Limb (tissue), 2 donors: ENCODE results near the gene FAF1.

ENCODE experiments used
- DNase-seq, 2 donors: peaks; one replicate each; pipeline ENCODE4 v3.0.0-alpha.2; 2016; ENCODE audit errors: extremely low spot score in 2 of 2

The FAF1 gene

DNA sequence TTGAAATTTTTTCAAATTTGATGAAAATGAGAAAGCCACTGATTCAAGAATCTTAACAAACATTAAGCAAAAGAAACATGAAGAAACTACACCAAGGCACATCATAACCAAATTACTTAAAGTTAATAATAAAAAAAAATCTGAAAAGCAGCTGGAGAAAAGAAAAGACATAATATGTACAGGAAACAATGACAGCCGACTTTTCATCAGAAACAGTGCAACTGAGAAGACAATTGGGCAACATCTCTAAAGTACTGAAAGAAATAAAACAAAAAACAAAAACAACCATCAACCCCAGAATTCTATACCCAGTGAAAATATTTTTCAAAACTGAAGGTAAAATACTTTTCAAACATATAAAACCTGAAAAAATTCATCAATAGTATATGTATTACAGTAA is 463.1 kb downstream of the FAF1 start:
- DNase-seq = no peak

DNA sequence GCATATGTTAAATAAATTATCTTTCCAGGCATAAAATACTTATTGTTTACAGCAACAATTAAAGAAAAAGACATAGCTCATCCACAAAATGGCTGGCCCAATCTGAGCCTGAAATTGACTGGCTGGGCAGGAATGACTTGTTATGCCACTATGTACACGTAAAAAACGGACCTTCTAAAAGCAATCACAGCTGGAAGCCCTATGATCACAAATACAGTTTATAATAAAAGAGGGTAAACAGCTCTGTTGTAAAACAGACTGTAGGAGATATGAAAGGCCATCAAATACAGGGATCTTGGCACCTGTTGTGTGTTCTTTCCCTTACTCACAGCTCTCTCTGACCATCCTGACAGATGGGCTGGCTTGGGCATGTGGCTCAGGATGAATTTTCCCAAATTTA is 466.4 kb downstream of the FAF1 start:
- DNase-seq = no peak

DNA sequence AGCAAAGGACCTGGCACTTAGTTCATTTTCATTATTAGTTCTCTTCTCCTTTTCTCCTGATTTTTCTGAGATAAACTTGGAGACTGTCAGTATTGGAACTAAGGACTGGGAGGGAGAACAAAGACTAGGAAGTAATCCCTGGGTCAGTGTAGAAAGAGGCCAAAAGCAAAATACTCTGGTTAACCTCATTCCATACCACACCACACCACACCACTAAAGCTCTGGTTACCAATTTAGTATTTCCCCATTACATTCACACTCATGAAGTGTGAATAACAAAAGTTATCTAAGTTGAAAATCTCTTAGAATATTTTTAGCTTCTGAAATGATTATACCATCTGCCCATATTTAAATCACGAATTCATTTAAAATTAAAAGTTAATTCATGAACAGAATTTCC is 467.9 kb downstream of the FAF1 start:
- no peak for DNase-seq

DNA sequence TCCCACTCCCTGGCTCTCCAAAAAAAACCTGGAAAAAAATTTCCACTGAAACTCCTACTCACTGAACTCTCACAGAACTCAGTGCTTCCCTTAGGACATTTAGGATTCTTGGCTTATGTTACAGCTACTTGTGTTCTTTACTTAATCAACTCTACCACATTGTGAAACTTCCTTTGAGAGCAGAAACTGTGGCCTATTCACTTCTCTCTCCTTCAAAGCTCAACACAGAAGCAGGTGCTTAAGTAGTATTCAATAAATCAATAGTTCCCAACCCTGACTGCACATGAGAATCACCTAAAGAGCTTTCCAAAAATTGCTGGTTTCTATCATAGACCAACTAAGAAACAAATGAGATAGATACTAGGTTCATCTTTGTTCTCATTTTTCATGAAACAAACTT is 468.9 kb downstream of the FAF1 start:
- no peak for DNase-seq

DNA sequence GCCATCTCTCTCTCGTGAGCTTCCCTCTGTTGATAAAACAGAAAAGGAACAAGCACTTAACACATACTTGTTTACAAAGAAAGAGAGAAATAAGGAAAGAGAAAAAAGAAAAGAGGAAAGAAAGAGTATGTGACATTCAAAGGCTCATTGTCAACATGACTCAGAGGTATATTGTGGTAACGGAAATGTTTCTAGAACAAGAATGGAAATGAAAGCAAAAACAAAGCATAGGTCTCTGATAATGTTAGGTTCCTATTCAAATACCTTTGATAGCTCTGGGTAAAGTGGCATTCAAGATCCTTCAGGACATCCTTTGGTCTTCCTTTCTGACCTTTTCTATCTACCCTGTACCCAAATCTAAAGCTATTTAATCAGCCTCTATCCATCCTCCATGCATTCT is 469.4 kb downstream of the FAF1 start:
- DNase-seq = no peak

DNA sequence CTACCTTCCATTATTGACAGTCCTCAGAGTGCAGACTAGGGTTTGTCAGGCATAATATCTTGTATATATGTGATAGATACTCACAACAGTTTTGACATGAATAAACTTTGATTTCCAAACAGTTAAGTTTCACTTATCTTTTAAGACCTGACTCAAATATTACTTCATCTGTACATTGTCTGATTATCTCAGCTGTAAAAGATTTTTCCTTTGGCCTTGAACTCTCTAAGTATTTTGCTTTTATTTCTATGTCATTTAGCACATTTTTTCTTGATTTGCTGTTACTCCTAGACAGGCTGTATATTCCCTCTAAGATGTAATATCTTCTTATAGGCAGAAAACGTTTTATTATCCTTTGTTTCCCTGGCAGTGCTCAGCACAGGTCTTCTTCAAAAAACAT is 471.2 kb downstream of the FAF1 start:
- no peak for DNase-seq

DNA sequence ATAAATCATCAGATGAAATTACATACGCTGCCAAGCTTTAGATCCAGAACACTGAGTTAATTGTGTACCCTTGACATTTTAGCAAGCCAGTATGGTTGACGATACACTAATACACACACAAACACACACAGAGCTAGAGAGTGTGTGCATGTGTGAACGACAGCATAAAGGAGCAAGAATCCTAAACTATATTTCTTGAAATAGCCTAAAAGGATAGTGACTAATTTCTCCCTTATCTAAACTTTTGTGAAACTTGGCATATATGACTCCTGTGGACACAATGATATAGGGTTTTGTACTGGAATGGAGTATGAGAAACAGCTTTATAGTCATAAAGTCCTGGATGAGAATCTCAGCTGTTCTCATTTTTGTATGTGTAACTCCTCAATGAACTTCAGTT is 471.7 kb downstream of the FAF1 start:
- no peak for DNase-seq

DNA sequence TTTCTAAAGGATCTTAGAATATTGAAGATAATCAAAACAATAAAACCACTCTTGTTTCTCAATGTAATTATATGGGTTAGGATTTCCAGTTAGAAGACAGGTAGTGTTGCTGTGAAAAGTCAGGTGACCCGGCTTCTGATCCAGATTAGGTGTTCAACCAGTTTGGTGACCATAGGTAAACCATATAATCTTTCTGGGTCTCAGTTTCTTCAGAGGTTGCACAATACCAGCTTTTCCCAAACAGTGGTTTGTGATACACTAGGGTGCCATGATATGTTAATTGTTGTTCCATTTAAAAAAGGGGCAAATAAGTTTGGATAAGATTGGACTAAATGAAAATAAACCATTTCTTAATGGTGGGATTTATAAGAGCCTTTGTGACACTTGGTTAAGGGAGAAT is 472.3 kb downstream of the FAF1 start:
- no peak for DNase-seq

DNA sequence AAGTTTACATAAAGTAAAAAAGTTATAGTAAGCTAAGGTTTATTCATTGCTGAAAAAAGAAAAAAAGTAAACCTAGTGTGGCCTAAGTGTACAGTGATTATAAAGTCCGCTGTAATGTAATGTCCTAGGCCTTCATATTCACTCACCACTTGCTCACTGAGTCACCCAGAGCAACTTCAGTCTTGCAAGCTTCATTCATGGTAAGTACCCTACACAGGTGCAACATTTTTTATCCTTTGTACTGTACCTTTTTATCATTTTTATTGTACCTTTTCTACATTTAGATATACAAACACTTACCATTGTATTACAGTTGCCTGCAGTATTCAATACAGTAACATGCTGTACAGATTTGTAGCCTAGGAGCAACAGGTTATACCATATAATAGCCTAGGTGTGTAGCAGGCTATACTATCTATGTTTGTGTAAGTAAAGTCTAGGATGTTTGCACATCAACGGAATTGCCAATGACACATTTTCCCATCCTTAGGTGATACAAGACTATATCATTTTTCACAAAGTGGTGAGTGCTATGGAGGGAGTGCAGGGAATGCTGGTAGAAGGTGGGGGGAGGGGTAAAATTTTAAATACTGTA is 478.8 kb downstream of the FAF1 start:
- no peak for DNase-seq

DNA sequence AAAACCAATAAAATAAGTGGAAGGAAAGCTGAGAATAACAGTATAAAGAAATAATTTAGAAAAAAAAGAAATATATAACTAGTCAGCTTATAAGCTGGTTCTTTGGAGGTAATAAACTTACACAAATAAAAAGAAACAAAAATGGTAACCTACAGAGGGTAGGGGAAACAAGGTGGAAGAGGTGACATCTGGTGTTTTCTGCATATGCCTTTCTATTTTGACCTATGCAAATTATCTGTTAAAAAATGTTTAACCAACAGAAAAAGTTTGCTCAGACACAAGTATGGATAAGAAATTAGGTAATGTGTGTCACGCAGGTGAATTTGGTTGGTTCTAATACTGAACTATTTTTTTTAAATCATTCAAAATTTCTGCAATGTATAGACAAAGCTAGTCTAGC is 483.3 kb downstream of the FAF1 start:
- no peak for DNase-seq

DNA sequence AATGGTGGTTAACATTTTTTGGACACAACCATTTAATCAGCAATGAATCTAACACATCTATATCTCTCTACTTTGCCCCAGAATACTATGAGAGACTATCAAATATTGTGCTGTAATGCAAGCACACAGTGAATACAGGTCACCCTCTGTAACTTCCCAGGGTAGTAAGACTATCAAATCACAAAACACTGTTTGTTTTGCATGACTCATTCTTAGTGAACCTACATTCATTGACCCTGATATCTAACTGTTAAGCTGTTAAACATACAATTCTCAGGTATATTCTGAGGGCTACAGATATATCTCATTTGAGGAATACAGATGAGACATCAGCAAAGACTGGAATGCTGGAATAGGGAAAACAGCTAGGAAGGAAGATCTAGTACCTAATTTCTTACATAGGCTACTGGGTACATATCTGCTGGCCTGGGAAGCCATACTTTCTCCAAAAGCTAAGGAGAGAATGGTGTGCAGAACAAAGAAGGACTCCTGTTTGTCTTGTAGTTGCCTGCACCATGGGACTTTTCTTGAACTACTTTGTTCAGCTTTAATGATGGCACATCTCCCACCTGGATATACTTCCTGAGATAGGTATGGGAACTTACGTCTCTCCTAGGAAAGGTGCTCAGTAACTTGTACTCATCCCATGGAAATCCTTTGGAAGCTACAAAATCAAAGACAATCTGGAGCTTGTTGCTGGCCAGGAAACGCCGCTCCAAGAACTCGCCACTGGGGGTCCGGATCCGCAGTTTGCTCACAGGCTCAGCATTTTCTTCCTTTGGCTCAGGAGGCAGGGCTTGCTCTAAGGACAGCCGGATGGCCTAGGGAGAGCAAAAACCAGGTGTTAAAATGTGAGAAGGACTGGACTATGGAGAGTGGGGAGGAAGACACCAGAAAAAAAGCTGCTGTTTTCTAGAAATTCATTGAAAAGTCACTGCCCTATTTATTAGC is 484.9 kb downstream of the FAF1 start:
- no peak for DNase-seq

DNA sequence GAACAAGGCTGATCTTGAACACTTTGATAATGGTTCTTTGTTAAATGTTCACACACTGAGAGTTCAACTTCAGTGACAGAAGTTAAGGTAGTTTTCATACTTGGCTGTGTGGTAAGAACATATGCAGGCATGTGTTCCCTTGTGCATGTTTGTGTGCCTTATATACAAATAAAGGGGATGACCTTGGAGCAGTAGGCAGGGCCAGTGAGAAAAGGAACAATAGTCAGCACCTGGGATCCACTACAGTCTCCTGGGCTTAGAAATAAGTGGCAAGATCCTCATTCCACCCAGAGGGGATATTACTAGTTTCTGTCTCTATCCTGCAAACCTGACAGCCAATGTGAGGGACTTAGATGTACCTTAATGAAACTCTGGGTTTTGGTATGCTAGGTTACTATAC is 486.6 kb downstream of the FAF1 start:
- no peak for DNase-seq

DNA sequence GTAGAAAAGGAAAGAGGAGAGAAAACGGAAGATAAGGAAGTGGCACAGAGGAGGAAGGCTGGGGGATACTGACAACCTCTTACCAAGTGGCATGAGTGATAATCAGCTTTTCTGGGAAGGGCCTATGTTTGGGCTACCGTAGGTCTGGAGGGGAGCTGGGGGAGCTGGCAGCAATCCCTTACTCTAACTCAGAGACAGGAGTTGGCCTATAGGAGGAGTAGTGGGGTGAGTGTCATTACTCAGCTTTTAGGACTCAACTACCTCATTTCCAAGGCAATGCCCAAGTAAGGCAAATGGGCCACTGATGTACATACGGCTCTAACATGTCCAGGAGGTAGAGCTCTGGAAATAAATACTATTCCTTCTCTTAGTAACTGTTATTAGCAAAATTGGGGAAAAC is 488.1 kb downstream of the FAF1 start:
- no peak for DNase-seq

DNA sequence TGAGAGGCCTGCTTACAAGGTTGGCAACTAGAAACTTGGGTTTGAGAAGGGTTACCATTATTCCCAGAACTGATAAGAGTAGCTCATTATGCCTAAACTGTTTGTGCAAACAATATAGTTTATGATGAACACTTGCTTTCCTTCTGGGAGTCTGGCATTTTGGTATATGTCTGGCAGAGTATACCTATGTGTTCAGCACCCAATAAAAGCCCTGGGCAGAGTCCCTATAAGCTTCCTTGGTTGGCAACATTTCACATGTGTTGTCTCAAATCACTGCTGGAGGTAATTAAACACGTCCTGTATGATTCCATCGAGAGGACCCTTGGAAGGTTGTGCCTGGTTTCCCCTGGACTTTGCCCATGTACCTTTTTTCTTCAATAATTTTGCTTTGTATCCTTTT is 497.1 kb downstream of the FAF1 start:
- DNase-seq = no peak

DNA sequence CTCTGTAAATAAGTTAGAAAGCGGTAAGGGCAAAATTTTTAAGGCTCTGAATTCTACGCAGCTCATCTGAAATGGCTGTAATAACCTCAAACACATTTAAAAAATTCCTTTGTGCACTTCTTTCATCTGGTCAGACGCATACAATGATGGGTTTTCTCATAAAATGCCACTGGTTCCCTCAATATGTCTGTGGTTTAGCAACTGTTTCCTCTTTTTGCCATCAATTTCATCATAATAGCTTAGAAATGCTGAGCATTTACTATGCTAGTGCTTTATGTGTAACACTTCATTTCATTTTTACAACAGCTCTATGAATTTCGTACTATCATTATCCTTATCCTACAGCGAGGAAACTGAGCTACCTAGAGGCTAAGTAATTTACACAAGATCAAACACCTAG is 501.6 kb downstream of the FAF1 start:
- no peak for DNase-seq

DNA sequence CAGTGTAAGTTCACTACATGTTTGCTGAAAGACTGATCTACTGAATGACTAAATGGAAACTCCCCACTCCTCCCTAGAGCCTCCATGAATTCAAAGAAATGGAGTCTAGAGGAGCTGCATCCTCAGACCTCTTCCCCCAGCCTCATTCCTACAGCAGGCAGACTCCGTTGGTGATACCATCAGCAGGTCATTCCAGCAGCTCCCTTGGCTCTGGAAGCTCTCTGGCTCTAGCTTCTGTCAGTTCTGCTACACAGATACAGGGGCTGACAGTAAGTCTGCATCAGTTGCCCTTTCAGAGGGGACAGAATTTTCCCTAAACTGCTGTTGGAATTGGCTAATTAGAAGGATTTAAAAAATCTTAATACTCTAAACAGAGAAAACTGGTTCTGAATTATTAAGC is 505.2 kb downstream of the FAF1 start:
- DNase-seq = no peak

DNA sequence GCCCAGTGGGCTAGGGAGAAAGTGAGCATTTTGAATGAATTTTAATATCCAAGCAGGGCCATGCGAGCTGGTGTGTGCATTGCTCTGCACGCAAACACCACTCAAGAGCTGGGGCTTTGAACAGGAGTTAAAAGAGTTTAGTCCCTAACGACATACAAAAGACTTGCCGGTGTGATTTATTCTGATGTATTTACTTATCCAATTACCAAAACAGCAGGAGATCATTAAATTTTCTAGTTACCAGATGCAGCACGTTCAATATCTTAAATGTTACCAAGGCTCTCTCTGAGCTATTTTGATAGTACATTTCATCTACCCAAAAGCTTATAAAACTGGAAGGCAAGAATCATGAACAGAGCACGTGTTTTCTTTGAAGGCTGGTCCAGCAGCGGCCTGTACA is 506.8 kb downstream of the FAF1 start:
- no peak for DNase-seq

DNA sequence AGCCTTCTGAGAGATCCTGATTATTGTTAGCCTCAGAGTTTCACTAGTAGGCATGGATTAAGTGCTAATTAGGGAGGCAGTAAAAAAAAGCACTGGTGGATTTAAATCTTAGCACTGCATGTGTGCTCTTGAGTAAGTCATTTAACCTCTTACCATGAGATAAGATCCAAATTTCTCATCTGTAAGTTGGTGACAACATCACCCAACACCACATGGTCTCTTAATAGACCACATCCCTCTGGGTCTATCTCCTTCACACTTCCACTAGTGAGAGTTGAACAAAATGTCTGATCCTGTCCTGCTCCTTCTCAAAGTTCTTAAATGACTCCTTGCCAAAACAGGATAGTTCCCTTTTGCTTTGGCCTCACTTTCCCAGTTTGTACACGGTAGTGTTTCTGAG is 507.4 kb downstream of the FAF1 start:
- no peak for DNase-seq

DNA sequence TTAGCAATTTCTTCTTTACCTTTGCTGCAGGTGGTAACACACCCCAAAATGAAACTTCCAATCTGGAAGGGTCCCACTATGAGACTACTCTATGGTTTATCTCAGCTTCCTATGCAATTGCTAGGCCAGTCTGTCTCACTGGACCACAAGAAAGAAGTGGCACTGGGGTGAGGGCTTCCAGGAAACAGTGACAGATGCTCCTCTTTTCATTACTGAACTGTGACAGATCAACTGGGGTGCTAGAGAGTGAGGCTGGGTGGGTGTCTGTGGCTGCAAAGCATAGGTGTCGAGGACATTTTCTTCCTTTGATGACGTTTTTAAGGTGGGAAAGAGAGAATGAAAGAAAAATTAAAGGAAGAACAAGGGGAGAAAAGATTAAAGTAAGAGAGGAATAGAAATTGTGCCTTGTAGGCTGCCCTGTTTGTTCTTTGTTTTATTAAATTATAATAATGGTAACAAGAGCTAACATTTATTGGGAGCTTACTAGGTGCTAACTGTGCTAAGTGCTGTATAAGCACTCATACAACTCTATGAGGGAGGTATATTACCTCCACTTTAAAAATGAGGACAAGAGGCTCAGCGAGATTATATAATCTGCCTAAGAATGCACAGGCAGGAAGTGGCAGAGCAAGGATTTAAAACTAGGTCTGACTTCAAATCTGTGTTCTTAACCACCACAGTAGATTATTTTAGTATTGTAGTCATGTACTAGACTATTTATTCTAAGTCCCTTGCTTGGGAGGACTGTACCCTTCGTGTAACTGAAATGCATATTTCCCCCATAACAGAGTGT is 509.0 kb downstream of the FAF1 start:
- DNase-seq = no peak

DNA sequence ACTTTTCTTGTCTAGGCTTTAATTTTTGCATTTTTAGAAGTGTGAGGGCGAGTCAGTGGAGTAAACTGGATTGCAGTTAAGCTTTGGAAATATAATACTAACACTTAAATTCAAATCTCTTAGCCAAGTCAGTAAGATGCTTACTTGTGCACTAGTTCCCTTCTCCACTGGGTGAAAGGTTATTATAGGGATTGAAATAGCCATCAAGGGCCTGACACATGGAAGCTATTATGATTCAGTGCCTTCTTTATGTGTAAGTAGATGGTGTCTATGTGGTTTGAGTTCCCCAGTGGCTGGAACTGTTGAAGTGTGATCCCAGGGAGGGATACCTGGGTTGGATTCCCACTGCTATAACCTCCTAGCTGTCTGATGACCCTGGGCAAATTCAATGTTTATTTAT is 512.1 kb downstream of the FAF1 start:
- no peak for DNase-seq

DNA sequence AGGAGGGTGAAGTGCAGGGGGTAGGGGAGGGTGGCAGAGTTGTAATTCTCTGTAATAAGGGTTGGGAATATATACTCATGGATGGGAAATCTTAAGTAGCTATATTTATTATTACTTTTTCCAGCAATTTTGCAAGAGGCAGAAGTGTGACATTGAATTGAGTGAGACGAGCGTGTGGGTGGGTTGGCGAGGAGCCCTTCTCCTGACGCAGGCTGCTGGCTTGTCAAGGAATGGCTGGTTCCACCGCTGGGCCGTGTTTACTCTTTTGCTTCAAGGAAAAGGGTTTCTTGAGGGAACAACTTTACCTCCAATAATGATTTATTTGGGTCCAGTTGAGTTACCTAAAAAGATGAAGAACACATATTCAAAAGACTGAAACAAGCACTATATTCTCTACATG is 518.9 kb downstream of the FAF1 start:
- DNase-seq = no peak

DNA sequence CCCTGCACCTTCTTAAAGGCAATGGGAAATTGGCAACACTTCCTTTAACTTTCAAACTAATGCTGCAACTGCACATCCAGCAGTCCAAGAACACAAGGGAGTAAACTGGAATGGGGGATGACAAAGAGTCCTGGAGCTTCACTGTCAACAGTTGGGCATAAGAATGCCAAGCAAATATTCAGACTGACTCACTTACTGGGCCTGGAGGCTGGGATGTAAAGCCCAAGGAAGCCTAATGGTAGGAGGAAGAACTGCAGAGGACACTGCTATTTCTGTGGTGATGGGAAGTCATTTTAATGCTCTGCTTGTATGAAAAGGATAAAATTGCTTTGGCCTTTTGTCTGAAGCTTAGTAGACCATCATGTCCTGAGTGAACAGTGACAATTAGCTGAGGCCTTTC is 521.1 kb downstream of the FAF1 start:
- DNase-seq = no peak
